Smooth muscle cell (in vitro differentiated cells): Measurements from ENCODE around the gene KCNMA1. TPM values are rescaled to one million over a fixed set of nuclear protein-coding genes. Genes with fewer than 3 reads are reported as not detected.

ENCODE experiments used
- DNase-seq: peaks from one replicate; lab custom pipeline; 2025; ENCODE audit not compliant: unreplicated experiment; lab: John Stamatoyannopoulos, UW
- H2AFZ ChIP-seq: fragments of 200-600 bp; sonication (generic); 2 replicates; pipeline ENCODE4 v1.6.0; 2016; ENCODE audit warnings: antibody characterized with exemption, low read depth, mild to moderate bottlenecking
- H3F3A ChIP-seq: fragments of 200-600 bp; sonication (generic); 2 replicates; pipeline ENCODE4 v1.6.0; 2017; ENCODE audit warnings: antibody characterized with exemption, low read depth
- H3K27ac ChIP-seq: fragments of 200-600 bp; sonication (generic); 2 replicates; pipeline ENCODE4 v1.5.1; 2016; ENCODE audit warnings: low read depth, mild to moderate bottlenecking
- H3K27me3 ChIP-seq: fragments of 200-600 bp; sonication (generic); 2 replicates; pipeline ENCODE4 v1.6.1; 2016; ENCODE audit warnings: low read depth, mild to moderate bottlenecking
- H3K36me3 ChIP-seq: fragments of 200-600 bp; sonication (generic); 2 replicates; pipeline ENCODE4 v1.5.1; 2016; ENCODE audit warnings: low read depth
- H3K4me1 ChIP-seq: fragments of 200-600 bp; sonication (generic); 2 replicates; pipeline ENCODE4 v1.5.1; 2016; ENCODE audit warnings: low read depth
- H3K4me2 ChIP-seq: fragments of 200-600 bp; sonication (generic); 2 replicates; pipeline ENCODE4 v1.6.0; 2016; ENCODE audit warnings: mild to moderate bottlenecking
- H3K4me3 ChIP-seq: fragments of 200-600 bp; sonication (generic); 2 replicates; pipeline ENCODE4 v1.5.1; 2016; ENCODE audit warnings: mild to moderate bottlenecking
- H3K79me2 ChIP-seq: fragments of 200-600 bp; sonication (generic); 2 replicates; pipeline ENCODE4 v1.6.0; 2016; ENCODE audit warnings: low read depth, mild to moderate bottlenecking
- H3K9ac ChIP-seq: fragments of 200-600 bp; sonication (generic); 2 replicates; pipeline ENCODE4 v1.6.0; 2016; ENCODE audit warnings: low read depth
- H3K9me3 ChIP-seq: fragments of 200-600 bp; sonication (generic); replicated peaks from 2 replicates; pipeline ENCODE4 v1.5.1; 2016; ENCODE audit warnings: low read depth
- H4K20me1 ChIP-seq: fragments of 200-600 bp; sonication (generic); 2 replicates; pipeline ENCODE4 v1.6.0; 2016; ENCODE audit warnings: low read depth
- WGBS: methylation state at CpG from one replicate; pipeline ENCODE4 v1.1.7; 2016; ENCODE audit warnings: low lambda C conversion rate; 5-methylcytosine and 5-hydroxymethylcytosine counted together
- polyA plus RNA-seq: library from polyadenylated mRNA; unstranded; fragments of >200 nt; fragmentation: Nextera tagmentation; extraction: Ambion mirVana; gene quantifications from 2 replicates; pipeline ENCODE4 v1.2.1, GENCODE V29; 2016
- total RNA-seq: library from RNA; depleted of rRNA; stranded (reverse); fragments of >200 nt; gene quantifications from 2 replicates; pipeline ENCODE4 v1.2.3, GENCODE V29; 2014
- TF ChIP-seq, protein P1 (sequence below): fragments of 200-600 bp; sonication (generic); IDR thresholded peaks from 2 replicates; pipeline ENCODE4 v1.5.1; 2017; ENCODE audit warnings: borderline replicate concordance, mild to moderate bottlenecking, antibody characterized with exemption; ENCODE audit not compliant: insufficient read depth, poor library complexity, severe bottlenecking

KCNMA1 gene
- total and polyA plus RNA-seq, 2 experiments from 2014 or later = 9.1 to 23.4 TPM

DNA sequence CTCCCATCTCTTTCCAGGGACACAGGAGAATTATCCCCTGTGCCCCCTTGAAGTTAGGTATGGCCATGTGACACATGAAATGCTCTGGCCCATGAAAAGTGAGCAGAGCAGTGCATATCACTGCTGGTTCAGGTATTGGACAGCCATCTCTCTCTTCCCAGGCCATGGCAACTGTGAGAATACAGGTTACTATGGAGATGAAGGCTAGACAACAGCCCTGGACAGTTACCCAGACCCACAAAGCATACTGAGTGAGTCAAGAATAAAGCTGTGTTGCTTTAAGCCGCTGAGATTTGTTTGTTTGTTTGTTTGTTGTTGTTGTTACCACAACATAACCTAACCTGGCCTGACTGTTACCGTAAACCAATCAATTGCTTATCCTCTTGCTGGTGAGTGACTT lies 722.3 kb downstream of the KCNMA1 start:
- TF ChIP-seq, protein P1, sequence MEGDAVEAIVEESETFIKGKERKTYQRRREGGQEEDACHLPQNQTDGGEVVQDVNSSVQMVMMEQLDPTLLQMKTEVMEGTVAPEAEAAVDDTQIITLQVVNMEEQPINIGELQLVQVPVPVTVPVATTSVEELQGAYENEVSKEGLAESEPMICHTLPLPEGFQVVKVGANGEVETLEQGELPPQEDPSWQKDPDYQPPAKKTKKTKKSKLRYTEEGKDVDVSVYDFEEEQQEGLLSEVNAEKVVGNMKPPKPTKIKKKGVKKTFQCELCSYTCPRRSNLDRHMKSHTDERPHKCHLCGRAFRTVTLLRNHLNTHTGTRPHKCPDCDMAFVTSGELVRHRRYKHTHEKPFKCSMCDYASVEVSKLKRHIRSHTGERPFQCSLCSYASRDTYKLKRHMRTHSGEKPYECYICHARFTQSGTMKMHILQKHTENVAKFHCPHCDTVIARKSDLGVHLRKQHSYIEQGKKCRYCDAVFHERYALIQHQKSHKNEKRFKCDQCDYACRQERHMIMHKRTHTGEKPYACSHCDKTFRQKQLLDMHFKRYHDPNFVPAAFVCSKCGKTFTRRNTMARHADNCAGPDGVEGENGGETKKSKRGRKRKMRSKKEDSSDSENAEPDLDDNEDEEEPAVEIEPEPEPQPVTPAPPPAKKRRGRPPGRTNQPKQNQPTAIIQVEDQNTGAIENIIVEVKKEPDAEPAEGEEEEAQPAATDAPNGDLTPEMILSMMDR = no peak
- H3K9ac ChIP-seq = no peak overlapping the region
- no peak for DNase-seq

DNA sequence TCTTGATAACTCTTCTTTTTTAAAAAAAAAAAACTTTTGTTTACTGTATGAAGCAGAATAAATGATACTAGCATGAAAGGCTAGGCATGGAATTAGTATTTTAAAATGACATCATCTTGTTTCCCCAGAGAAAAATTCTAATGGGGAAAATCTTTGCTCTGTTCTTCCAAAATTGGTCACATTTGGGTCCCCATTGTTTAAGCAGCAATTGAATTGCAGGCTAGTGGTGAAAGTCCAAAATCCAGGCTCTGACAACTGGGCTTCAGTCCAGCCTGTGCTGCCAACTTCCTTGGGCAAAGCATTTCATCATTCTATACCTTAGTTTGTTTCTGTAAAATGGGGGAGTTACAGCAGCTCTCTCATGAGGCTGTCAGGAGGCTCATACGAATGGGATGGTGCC lies 726.4 kb downstream of the KCNMA1 start:
- no peak for DNase-seq
- 86% methylated on average over 1 of the region's 1 CpG for WGBS
- TF ChIP-seq, protein P1 = no peak
- no peaks in the 10 kb centered on the region for H3K27me3 ChIP-seq
- no peak overlapping the region for H3K27ac ChIP-seq
- no peak overlapping the region for H3K9ac ChIP-seq
- H3K4me2 ChIP-seq = no peak overlapping the region
- H3K36me3 ChIP-seq = no peaks in the 10 kb centered on the region
- no peaks in the 10 kb centered on the region for H3K4me1 ChIP-seq
- no peaks in the 10 kb centered on the region for H4K20me1 ChIP-seq
- H3K9me3 ChIP-seq = no peaks in the 10 kb centered on the region
- H3K4me3 ChIP-seq = no peak overlapping the region
- no peak overlapping the region for H2AFZ ChIP-seq
- no peaks in the 10 kb centered on the region for H3F3A ChIP-seq
- no peaks in the 10 kb centered on the region for H3K79me2 ChIP-seq

More for the DNA sequence above, 722.3 kb downstream of the KCNMA1 start:
- no peaks in the 10 kb centered on the region for H4K20me1 ChIP-seq
- no peaks in the 10 kb centered on the region for H3K4me1 ChIP-seq
- no peaks in the 10 kb centered on the region for H3F3A ChIP-seq
- no peak overlapping the region for H3K4me2 ChIP-seq
- H3K27me3 ChIP-seq = no peaks in the 10 kb centered on the region
- WGBS = 91% methylated on average over 2 of the region's 2 CpGs
- no peak overlapping the region for H3K27ac ChIP-seq
- no peaks in the 10 kb centered on the region for H3K36me3 ChIP-seq
- no peaks in the 10 kb centered on the region for H3K79me2 ChIP-seq
- H2AFZ ChIP-seq = no peak overlapping the region
- no peaks in the 10 kb centered on the region for H3K9me3 ChIP-seq
- no peak overlapping the region for H3K4me3 ChIP-seq

DNA sequence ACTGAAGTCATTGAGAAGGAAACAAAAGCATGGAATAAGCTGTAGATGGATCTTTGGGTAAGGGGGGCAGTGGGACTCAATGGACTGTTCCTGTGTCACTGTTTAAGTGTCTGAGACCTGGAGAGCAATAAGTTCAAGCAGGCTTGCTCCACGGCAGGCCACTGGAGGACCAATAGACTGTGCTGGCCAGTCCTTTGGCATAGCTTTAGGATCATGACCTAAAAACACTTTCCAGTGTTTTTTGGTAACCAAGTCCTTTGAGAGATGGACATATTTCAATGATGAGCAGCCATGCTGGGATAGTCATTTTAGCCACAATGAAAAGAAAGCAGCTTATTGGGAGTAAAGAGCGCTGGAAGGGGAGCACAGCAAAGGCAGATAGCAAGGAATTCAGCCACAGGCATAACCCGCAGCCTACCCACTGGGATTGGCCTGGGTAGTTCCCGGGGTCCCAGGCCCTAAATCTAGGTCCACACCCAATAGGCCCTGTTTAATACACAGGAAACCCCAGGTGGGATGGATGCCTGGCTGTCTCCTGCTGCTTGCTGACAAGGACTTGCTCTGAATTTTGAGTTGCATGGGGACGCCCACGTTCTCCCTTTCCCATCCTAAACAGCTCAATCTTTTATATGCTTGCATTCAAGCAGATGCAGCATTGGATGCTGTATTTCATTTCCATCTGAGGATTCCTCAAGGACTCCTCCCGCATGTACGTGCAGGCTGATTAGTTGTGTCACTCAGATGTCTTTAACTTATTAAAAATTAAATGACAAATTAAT lies 727.2 kb downstream of the KCNMA1 start:
- H3K4me1 ChIP-seq = no peaks in the 10 kb centered on the region
- no peak for DNase-seq
- H3K9ac ChIP-seq = no peak overlapping the region
- H3K4me2 ChIP-seq = no peak overlapping the region
- no peak overlapping the region for H3K4me3 ChIP-seq
- H4K20me1 ChIP-seq = no peaks in the 10 kb centered on the region
- H2AFZ ChIP-seq = no peak overlapping the region
- H3K27ac ChIP-seq = no peak overlapping the region
- no peaks in the 10 kb centered on the region for H3K79me2 ChIP-seq
- 97% methylated on average over 8 of the region's 8 CpGs for WGBS
- H3K9me3 ChIP-seq = no peaks in the 10 kb centered on the region
- no peaks in the 10 kb centered on the region for H3K36me3 ChIP-seq
- no peaks in the 10 kb centered on the region for H3K27me3 ChIP-seq
- TF ChIP-seq, protein P1 = no peak
- H3F3A ChIP-seq = no peaks in the 10 kb centered on the region

DNA sequence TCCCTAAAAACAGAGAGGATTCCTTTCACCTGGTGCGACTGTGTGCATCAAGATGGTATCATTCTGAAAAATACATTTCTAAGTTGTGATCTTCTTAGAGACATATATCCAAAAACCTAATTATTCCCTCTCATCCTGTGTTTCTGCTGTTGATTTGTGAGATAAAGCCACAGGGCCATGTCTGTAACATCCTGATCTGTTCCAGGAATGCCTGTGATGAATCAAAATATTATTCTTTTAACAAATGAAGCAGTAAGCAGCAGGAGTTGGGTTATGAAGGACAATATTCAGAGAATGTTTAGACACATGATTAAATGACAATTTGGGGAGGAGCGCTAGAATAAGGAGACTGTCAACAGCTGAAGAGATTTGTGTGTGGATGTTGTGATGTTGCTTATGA lies 731.4 kb downstream of the KCNMA1 start:
- no peak for DNase-seq
- H2AFZ ChIP-seq = no peak overlapping the region
- H3K79me2 ChIP-seq = no peaks in the 10 kb centered on the region
- no peaks in the 10 kb centered on the region for H3K4me1 ChIP-seq
- H3K9ac ChIP-seq = no peak overlapping the region
- no peak overlapping the region for H3K4me2 ChIP-seq
- H3K27me3 ChIP-seq = no peaks in the 10 kb centered on the region
- no peaks in the 10 kb centered on the region for H3F3A ChIP-seq
- 98% methylated on average over 2 of the region's 2 CpGs for WGBS
- no peaks in the 10 kb centered on the region for H4K20me1 ChIP-seq
- H3K36me3 ChIP-seq = no peaks in the 10 kb centered on the region
- no peak overlapping the region for H3K4me3 ChIP-seq
- H3K9me3 ChIP-seq = no peaks in the 10 kb centered on the region
- no peak overlapping the region for H3K27ac ChIP-seq
- TF ChIP-seq, protein P1 = no peak
